Upper lobe of left lung (tissue), 4 donors: ENCODE results near the gene SLC19A1.

Experiments
- CTCF ChIP-seq, 6 experiments: fragments of 450-650 bp in 4 of 6; fragments of 200-600 bp in 2 of 6; sonication (generic) in 2 of 6; IDR thresholded peaks; one replicate each; pipeline ENCODE4 v1.5.1; 2016 to 2019; ENCODE audit warnings: antibody characterized with exemption in 6 of 6
- EP300 ChIP-seq, 4 donors: sonication (generic); formaldehyde crosslinking; IDR thresholded peaks; one replicate each; pipeline ENCODE4 v1.5.1; 2017; ENCODE audit warnings: antibody characterized with exemption in 4 of 4, control low read depth in 2 of 4
- POLR2A ChIP-seq, 4 donors: fragments of 450-650 bp; IDR thresholded peaks; one replicate each; pipeline ENCODE4 v1.5.1; 2016 to 2017; ENCODE audit warnings: antibody characterized with exemption in 4 of 4, mild to moderate bottlenecking in 2 of 4
- POLR2AphosphoS5 ChIP-seq, 2 donors: sonication (generic); formaldehyde crosslinking; IDR thresholded peaks; one replicate each; pipeline ENCODE4 v1.5.1; 2017; ENCODE audit warnings: antibody characterized with exemption in 2 of 2

DNA sequence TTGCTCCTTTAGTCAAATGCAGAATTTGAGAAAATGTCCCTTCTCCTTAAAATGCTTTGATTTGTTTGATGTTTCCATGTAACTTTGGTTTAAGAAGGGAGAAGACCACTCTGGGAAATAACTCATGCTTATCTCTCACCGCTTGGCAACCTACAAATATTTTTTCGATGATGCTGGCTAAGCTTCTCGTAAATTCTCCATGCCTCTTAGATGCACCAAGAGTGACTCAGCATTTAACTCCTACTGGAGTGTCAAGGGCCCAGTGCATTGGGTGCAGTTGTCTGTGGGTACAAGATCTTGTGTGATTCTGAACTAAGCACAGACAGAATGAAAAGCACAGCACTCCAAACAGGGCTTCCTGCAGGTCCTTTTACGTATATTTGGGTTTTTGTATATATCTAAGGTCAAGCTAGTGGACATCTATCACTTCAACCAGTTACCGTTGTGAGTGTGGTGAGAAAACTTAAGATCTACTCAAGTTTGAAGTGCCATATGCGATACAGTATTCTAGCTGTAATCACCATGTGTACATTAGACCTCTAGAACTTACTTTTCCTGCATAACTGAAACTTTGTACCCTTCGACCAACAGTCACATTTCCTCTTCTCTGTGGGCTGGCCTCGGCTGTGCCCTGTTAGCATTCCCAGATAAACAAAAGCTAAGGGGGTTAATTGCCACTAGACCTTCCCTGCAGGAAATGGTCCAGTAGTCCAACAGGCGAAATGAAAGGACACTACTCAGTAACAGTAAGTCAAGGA lies 81.5 kb downstream of the SLC19A1 start:
- no peak for TF ChIP-seq CTCF (IDR thresholded peaks at IDR 0.05)
- no peak for TF ChIP-seq POLR2A (IDR thresholded peaks at IDR 0.05)
- TF ChIP-seq POLR2AphosphoS5 (IDR thresholded peaks at IDR 0.05), result no peak
- no peak for TF ChIP-seq EP300 (IDR thresholded peaks at IDR 0.05)
